ENCODE measurements around the gene HOXB3.

The HOXB3 gene

DNA sequence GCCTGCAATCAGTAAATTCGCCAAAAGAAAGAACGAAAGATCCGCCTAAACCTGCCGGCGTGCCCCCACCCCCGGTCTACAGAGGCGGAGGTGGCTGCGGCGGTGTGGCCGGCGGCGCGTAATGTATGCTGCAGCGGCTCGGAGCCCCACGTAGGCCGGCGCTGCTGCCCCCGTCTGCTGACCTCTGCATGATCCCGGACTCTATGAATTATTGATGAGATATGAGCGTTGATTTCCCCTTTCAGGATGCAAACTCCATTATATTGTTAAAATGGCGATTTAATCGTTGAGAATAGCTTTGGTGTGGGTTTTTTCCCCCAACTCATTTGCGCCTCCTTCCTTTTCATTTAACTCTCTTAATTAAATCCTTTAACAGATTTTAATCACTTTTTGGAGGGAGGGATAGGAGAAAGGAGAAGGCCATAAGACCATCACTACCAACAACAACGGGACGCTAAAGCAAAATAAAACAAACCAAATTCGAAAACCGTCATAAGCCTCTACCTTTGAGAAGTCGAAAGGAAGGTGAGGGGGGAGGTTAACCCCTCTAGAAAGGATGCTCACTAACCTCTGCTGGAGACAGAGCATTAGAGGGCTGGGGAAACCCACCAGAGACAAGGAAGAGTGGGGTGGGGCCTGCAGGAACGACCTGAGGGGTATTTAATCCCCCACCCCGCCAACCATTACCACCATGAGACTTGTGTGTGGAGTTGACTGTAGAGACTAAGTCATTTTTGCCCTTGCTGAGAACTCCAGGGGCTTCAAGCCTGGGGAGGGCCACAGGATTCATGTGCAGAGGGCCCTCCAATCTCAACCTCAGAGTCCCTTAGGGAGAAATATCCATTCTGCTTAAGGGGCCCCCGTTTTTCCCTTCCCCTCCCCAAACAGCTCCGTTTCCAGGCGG lies 3.4 kb downstream of the HOXB3 start:
- DNase-seq (ENCODE audit: low spot score) = no peak

DNA sequence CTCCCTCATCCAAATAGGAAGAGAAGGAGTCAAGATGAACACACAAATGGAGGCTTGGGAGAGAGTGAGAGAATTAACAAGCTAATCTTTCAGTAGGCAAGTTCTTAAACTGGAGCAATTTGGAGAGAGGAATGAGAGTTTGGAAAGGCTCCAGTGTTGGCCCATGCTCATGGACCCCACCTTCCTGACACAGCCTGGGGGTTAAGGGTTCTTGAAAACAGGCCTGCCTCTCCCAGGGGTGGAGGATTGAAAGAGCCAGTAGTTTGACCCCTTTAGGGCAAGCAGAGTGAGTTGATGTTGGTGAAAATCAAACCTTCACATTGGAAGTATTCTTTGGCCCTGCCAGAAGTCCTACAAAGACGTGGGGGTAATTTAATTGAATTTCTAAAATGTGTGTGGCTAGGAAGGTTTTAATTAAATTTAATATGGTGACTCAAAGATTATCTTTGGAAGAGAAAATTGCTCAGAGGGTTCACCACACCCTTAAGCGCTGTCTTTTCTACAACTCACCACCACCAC lies 5.8 kb downstream of the HOXB3 start:
- no peak for DNase-seq (ENCODE audit: low spot score)

DNA sequence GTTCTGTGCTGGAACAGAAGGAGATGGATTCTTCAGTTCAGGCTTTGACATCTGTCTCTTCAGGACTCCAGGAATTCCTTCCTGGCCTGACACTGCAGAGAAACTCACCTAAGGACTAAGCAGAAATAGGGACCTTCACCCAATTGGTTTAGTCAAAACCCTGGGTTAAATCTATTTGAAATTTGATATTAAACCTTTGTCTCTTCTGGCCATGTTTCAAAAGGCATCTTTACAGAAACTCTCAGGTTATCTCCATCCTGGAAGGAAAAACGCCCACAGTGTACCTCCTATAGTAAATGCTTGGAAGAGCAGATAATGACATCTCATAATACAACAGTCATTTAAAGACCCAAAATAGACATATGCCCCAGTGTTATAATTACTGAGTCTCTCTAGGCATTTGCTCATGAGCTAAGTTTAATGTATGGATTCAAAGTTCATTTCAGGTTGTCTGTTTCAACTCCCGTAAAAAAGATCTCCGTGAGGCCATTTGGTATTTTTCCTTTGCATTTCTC lies 6.3 kb downstream of the HOXB3 start:
- no peak for DNase-seq (ENCODE audit: low spot score)

DNA sequence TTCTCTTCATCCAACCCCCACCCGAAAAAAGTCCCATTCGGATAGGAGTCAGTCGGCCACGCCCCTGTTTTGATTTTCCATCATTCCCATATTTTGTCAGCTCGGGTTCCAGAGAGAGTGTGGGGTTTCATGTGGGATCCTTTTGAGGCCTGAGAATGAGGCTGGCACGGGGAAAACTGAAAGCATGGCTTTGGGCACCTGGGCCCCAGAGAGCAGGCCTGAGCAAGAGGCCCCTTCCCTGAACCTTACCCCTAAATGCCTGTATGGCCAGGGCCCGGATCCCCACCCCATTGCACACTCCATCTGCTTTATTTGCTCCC lies 7.3 kb downstream of the HOXB3 start:
- no peak for DNase-seq (ENCODE audit: low spot score)

- DNase-seq (ENCODE audit: low spot score) = no peak
Measured at GRCh38 chr17:48579760-48580554, 10.1 kb downstream of the HOXB3 start.

DNA sequence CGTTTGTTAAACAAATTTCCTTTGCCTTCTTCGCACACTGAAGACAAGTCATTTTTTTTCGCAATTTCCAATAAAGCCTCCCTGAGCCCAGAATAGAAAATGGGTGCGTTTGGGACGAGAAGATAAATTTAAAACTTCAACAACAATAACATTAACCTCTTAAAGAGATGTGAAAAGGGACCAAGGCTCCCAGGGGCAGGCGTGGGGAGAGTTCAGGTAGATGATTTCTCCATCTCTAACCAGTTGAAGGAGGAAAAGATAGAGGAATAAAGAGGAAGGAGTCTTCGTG lies 10.6 kb downstream of the HOXB3 start:
- no peak for DNase-seq (ENCODE audit: low spot score)

DNA sequence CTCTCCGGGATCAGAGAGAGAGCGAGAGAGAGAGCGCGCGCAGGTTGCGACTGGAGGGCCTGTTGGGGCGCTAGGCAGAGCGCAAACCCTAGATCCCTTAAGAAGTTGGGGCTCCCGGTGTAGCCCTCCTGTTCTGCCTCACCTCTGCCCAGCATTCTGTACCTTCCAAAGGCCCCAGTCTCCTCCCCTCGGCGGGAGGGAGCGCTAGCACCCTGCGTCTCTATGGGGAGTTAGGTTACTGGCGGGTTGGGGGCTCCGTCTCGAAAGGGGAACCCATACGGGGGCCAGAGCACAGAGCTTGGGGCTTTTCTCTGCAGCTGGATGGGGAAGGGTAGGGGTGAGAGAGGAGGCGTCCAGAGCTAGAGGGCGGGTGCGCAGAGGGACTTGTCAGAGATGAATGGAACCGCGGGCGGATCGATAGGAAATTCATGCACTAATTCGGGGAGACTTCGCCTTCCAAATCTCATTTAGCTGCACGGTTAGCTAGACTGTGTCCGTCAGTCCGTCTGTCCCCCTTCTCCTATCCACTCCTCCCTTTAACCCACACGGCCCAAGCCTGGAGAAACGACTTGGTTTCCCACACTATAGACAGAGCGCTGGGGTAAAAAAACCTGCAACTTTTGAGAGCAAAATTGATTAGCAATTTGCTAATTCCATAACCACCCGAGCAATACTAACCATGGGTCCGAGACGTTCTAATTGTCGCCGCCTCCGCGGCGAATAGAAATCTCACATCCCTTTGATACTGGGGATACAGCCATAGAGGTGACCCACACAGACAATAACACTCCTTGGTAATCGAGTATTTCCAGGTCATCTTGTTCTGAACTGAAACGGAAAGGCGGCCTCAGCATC lies 11.2 kb downstream of the HOXB3 start:
- no peak for DNase-seq (ENCODE audit: low spot score)

DNA sequence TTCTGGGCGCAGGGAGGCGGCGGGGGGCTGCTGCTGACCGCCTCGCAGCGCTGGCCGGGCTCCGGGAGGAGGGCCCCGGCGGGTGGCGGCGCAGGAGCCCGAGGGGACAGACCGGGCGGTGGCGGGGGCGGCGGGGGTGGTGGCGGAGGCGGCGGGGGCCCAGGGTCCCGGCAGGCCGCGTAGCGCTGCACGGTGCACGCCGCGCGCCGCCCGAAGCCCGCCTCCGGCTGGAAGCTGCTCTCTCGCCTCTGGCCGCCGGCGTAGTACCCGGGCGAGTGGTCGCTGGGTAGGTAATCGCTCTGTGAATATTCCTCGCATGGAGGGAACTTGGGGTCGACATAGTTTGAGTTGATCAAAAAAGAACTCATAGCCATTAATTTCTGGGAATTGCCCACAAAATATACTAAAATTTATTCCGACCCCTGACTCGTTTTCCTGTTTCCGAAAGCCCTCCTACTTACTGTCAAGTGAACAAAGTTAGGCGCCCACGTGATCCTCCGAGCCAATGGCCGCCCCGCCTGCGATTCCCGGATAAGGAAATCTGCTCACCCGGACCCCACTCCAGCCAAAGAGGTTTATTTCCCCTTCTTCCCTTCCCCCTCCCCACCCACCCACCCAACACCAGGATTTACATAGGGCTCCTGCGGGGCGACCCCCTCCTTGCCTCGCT lies 12.0 kb downstream of the HOXB3 start, which contains the start of gene HOXB4:
Gene HOXB4, minus strand, starts transcription at position 405 of the 670 bp plus-strand sequence. Its CDS starts 31 bp downstream, at position 374.
- DNase-seq (ENCODE audit: low spot score) = peak; percentile 83

- no peak for DNase-seq (ENCODE audit: low spot score)
Measured at GRCh38 chr17:48577330-48577945, 12.6 kb downstream of the HOXB3 start.

GRCh38 chr17:48576479-48577309 lies 13.3 kb downstream of the HOXB3 start:
- DNase-seq (ENCODE audit: low spot score) = no peak

DNA sequence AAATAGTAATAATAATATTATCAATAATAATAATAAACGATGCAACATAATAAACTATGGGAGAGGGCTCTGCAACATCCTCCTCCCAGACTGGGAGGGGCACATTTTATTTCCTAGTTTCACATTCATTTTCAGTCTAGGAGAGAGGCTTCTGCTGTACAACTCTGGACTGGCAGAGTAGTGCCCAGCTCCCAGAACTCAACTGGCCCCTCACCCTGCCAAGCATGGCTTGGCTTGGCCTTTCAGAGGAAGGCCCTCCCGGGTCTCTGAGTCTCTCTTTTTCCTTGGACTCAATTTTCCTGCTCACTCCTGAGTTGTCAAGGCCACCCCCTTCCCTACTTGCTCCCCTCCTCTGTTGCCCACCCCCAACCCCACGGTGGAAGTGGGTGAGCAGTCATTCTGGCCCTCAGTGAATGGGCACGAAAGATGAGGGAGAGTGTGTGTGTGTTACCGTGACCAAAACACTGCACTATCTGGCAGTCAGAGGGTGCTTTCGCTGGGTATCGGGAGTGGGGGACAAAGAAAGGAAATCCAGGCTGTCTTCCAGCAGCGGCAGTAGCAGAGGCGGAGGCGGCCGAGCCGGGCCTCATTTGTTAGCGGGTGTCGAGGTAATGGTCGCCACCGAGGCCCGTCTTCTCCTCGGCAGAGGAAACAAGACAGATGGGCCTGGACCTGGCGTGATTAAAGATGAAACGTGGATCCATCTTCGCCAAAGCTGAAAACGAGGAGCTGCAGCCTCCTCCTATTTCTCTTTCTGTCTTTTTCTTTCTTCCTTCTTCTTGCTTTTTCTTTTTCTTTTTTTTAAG lies 14.2 kb downstream of the HOXB3 start:
- DNase-seq (ENCODE audit: low spot score) = no peak

GRCh38 chr17:48575066-48575582 lies 14.9 kb downstream of the HOXB3 start:
- no peak for DNase-seq (ENCODE audit: low spot score)

- no peak for DNase-seq (ENCODE audit: low spot score)
Measured at GRCh38 chr17:48574505-48575065, 15.5 kb downstream of the HOXB3 start.

GRCh38 chr17:48571826-48572417 lies 18.1 kb downstream of the HOXB3 start:
- no peak for DNase-seq (ENCODE audit: low spot score)

- DNase-seq (ENCODE audit: low spot score) = no peak
Measured at GRCh38 chr17:48571024-48571818, 18.8 kb downstream of the HOXB3 start.

- DNase-seq (ENCODE audit: low spot score) = no peak
Measured at GRCh38 chr17:48570325-48571023, 19.6 kb downstream of the HOXB3 start.
